Chondrocyte (in vitro differentiated cells): ENCODE results near the gene PIP5K1B. TPM values are rescaled to one million over a fixed set of nuclear protein-coding genes. Genes with fewer than 3 reads are reported as not detected.
A peak's percentile ranks its signal among the peaks of the same experiment; 100 is the strongest.

Experiments
- DNase-seq: peaks from one replicate; pipeline ENCODE4 v3.0.0; 2021; ENCODE audit warnings: mixed read lengths, low spot score
- H3K27ac Mint-ChIP-seq: one replicate; pipeline ENCODE4 v1.8.0; 2021; ENCODE audit warnings: mild to moderate bottlenecking, moderate library complexity, mixed read lengths; ENCODE audit not compliant: unreplicated experiment
- H3K27me3 Mint-ChIP-seq: 2 replicates; pipeline ENCODE4 v1.8.0; 2021; ENCODE audit warnings: low read depth, mixed read lengths
- H3K36me3 Mint-ChIP-seq: 2 replicates; pipeline ENCODE4 v1.8.0; 2021; ENCODE audit warnings: low read depth, mixed read lengths
- H3K4me1 Mint-ChIP-seq: 2 replicates; pipeline ENCODE4 v1.8.0; 2021; ENCODE audit warnings: low read depth, mild to moderate bottlenecking, mixed read lengths
- H3K4me3 Mint-ChIP-seq: one replicate; pipeline ENCODE4 v1.8.0; 2021; ENCODE audit warnings: mild to moderate bottlenecking, moderate library complexity, mixed read lengths; ENCODE audit not compliant: unreplicated experiment
- H3K9me3 Mint-ChIP-seq: 2 replicates; pipeline ENCODE4 v1.8.0; 2021; ENCODE audit warnings: low read depth, mixed read lengths
- CTCF ChIP-seq: fragments of 200-600 bp; sonication (generic); IDR thresholded peaks from 2 replicates; pipeline ENCODE4 v1.5.0; 2021; ENCODE audit warnings: antibody characterized with exemption, mild to moderate bottlenecking, moderate library complexity
- total RNA-seq: library from RNA; stranded (reverse); gene quantifications from 3 replicates; pipeline ENCODE4 v1.2.1, GENCODE V29; 2021

Gene PIP5K1B
- total RNA-seq, 1 donor from 2014 or later = not detected

GRCh38 chr9:69028754-69029153 lies 323.7 kb downstream of the PIP5K1B start:
- peaks cover 14% of the 10 kb centered on the region for H3K27me3 Mint-ChIP-seq
- no peaks in the 10 kb centered on the region for H3K4me1 Mint-ChIP-seq
- H3K36me3 Mint-ChIP-seq = no peaks in the 10 kb centered on the region
- H3K27ac Mint-ChIP-seq = no peak overlapping the region
- H3K9me3 Mint-ChIP-seq = peaks cover 10% of the 10 kb centered on the region
- H3K4me3 Mint-ChIP-seq = no peak overlapping the region
- no peak for DNase-seq
- no peak for TF ChIP-seq CTCF

- Mint-ChIP-seq H3K27ac (no peak overlapping the region), H3K27me3 (peaks cover 9% of the 10 kb centered on the region), H3K9me3 (peaks cover 10% of the 10 kb centered on the region), H3K4me1 (no peaks in the 10 kb centered on the region), H3K4me3 (no peak overlapping the region), H3K36me3 (no peaks in the 10 kb centered on the region)
- no peak for TF ChIP-seq CTCF
- no peak for DNase-seq
These were observed 324.5 kb downstream of the PIP5K1B start for GRCh38 chr9:69029535-69029934.

- no peak for DNase-seq
- Mint-ChIP-seq H3K4me1 (peaks cover 1% of the 10 kb centered on the region), H3K27me3 (peaks cover 5% of the 10 kb centered on the region), H3K27ac (no peak overlapping the region), H3K4me3 (no peak overlapping the region), H3K9me3 (peaks cover 10% of the 10 kb centered on the region), H3K36me3 (no peaks in the 10 kb centered on the region)
- TF ChIP-seq CTCF = no peak
These were observed 326.0 kb downstream of the PIP5K1B start for GRCh38 chr9:69030851-69031645.

GRCh38 chr9:69034071-69034470 lies 329.0 kb downstream of the PIP5K1B start:
- H3K9me3 Mint-ChIP-seq = peaks cover 10% of the 10 kb centered on the region
- peak overlapping the region; percentile 15 for H3K4me3 Mint-ChIP-seq
- no peaks in the 10 kb centered on the region for H3K36me3 Mint-ChIP-seq
- TF ChIP-seq CTCF = no peak
- H3K27me3 Mint-ChIP-seq = no peaks in the 10 kb centered on the region
- no peak overlapping the region for H3K27ac Mint-ChIP-seq
- H3K4me1 Mint-ChIP-seq = peaks cover 11% of the 10 kb centered on the region
- DNase-seq = no peak

- H3K4me1 Mint-ChIP-seq = peaks cover 11% of the 10 kb centered on the region
- H3K9me3 Mint-ChIP-seq = no peaks in the 10 kb centered on the region
- peak within 1 kb of the TSS; percentile 95 for H3K4me3 Mint-ChIP-seq
- H3K36me3 Mint-ChIP-seq = no peaks in the 10 kb centered on the region
- peak within 1 kb of the TSS; percentile 92 for H3K27ac Mint-ChIP-seq
- TF ChIP-seq CTCF = peak; percentile 99
- no peak for DNase-seq
- H3K27me3 Mint-ChIP-seq = no peaks in the 10 kb centered on the region
These were observed 330.6 kb downstream of the PIP5K1B start, which contains the start of gene FXN for GRCh38 chr9:69035438-69036308. TSS of gene FXN (plus strand) at chr9:69035752. CDS start at chr9:69035783, 31 bp downstream.
